Tibial nerve (tissue), 4 donors: ENCODE measurements around the gene ACTA1. TPM values are rescaled to one million over a fixed set of nuclear protein-coding genes. Genes with fewer than 3 reads are reported as not detected.
"Not testable (repeated sequence)": the region's sequence is repeated elsewhere in the genome, so short reads cannot be mapped to it uniquely, and the experiment has no call there.

ENCODE experiments used
- DNase-seq, 2 donors: peaks; one replicate each; pipeline ENCODE4 v3.0.0-alpha.2; 2019; ENCODE audit warnings: low spot score in 2 of 2
- H3K27ac ChIP-seq, 4 donors: fragments of 200-600 bp; sonication (generic) in 3 of 4; one replicate each; pipeline ENCODE4 v1.5.1; 2017 to 2019; ENCODE audit warnings: mild to moderate bottlenecking in 1 of 4
- H3K27me3 ChIP-seq, 2 donors: fragments of 200-600 bp; sonication (generic) in 1 of 2; one replicate each; pipeline versions ENCODE4 v1.5.1 to v1.6.0; 2017 to 2019
- H3K36me3 ChIP-seq, 3 donors: fragments of 200-600 bp; sonication (generic); one replicate each; pipeline ENCODE4 v1.5.1; 2018 to 2019
- H3K4me1 ChIP-seq, 4 donors: fragments of 200-600 bp; sonication (generic) in 3 of 4; one replicate each; pipeline ENCODE4 v1.5.1; 2017 to 2019
- H3K4me3 ChIP-seq, 4 donors: fragments of 200-600 bp; sonication (generic) in 3 of 4; one replicate each; pipeline ENCODE4 v1.5.1; 2017 to 2019; ENCODE audit warnings: mild to moderate bottlenecking in 1 of 4, moderate library complexity in 1 of 4
- H3K9me3 ChIP-seq, 4 donors: fragments of 200-600 bp; sonication (generic) in 3 of 4; one replicate each; pipeline ENCODE4 v1.5.1; 2017 to 2019
- EP300 ChIP-seq, 2 donors: sonication (generic); formaldehyde crosslinking; IDR thresholded peaks; one replicate each; pipeline ENCODE4 v1.6.1; 2017; ENCODE audit warnings: antibody characterized with exemption in 2 of 2, mild to moderate bottlenecking in 1 of 2
- POLR2A ChIP-seq, 2 donors: fragments of 450-650 bp; IDR thresholded peaks; one replicate each; pipeline ENCODE4 v1.6.1; 2017; ENCODE audit warnings: antibody characterized with exemption in 2 of 2, mild to moderate bottlenecking in 2 of 2, moderate library complexity in 2 of 2
- whole genome bisulfite sequencing, 2 donors: methylation state at CpG; one replicate each; pipeline ENCODE4 v1.1.5; 2018; 5-methylcytosine and 5-hydroxymethylcytosine counted together
- total RNA-seq, 4 donors: library from RNA; depleted of rRNA; stranded (reverse); fragments of >200 nt; gene quantifications; one replicate each; pipeline ENCODE4 v1.1.0, GENCODE V29; 2016
- TF ChIP-seq, protein P1 (sequence below), 5 experiments: fragments of 200-600 bp in 3 of 5; fragments of 450-650 bp in 2 of 5; sonication (generic) in 3 of 5; IDR thresholded peaks; one replicate each; pipeline ENCODE4 v1.5.1; 2016 to 2019; ENCODE audit warnings: antibody characterized with exemption in 5 of 5, mild to moderate bottlenecking in 3 of 5, moderate library complexity in 2 of 5

Gene ACTA1
- total RNA-seq, 4 donors from 2014 or later = 0.39 to 1.0 TPM; not detected in 2

DNA sequence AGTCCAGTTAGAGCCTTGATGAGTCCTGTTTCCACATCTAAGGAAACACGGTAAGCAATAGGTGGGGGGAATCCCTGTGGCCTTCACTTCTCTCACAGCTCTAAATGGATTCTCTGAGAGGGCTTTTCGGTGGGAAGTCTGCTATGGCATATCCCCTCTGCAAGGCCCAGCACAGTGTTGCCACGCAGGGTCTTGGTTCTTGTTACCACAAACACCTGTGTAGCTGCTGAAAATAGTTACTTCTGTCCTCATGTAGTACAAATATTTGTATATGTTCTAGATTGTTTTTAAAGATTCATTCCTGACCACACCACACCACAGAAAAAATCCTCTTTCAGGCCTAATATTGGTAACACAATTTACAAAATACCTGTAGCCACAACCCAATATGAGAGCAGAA lies 5.6 kb downstream of the ACTA1 start:
- WGBS, 2 donors = 70 to 77% methylated on average over 3 of the region's 3 CpGs
- peaks cover 0 to 15% (median 0%) of the 10 kb centered on the region in 4 donors for H3K9me3 ChIP-seq
- peaks cover 5 to 57% of the 10 kb centered on the region in 2 donors for H3K27me3 ChIP-seq
- H3K4me1 ChIP-seq = peaks cover 0 to 28% (median 19%) of the 10 kb centered on the region in 4 donors
- H3K4me3 ChIP-seq = no peak overlapping the region
- TF ChIP-seq, protein P1, sequence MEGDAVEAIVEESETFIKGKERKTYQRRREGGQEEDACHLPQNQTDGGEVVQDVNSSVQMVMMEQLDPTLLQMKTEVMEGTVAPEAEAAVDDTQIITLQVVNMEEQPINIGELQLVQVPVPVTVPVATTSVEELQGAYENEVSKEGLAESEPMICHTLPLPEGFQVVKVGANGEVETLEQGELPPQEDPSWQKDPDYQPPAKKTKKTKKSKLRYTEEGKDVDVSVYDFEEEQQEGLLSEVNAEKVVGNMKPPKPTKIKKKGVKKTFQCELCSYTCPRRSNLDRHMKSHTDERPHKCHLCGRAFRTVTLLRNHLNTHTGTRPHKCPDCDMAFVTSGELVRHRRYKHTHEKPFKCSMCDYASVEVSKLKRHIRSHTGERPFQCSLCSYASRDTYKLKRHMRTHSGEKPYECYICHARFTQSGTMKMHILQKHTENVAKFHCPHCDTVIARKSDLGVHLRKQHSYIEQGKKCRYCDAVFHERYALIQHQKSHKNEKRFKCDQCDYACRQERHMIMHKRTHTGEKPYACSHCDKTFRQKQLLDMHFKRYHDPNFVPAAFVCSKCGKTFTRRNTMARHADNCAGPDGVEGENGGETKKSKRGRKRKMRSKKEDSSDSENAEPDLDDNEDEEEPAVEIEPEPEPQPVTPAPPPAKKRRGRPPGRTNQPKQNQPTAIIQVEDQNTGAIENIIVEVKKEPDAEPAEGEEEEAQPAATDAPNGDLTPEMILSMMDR (IDR thresholded peaks at IDR 0.05) = no peak
- no peak for TF ChIP-seq POLR2A (IDR thresholded peaks at IDR 0.05)
- TF ChIP-seq EP300 (IDR thresholded peaks at IDR 0.05) = no peak
- no peak for DNase-seq
- no peaks in the 10 kb centered on the region for H3K36me3 ChIP-seq
- no peak overlapping the region for H3K27ac ChIP-seq

GRCh38 chr1:229427572-229427971 lies 6.3 kb downstream of the ACTA1 start:
- Histone ChIP-seq H3K27ac (no peak overlapping the region), H3K4me1 (peaks cover 0 to 22% (median 16%) of the 10 kb centered on the region in 4 donors), H3K9me3 (peaks cover 0 to 17% (median 0%) of the 10 kb centered on the region in 4 donors), H3K27me3 (peaks cover 5 to 50% of the 10 kb centered on the region in 2 donors), H3K4me3 (no peak overlapping the region), H3K36me3 (no peaks in the 10 kb centered on the region)
- TF ChIP-seq EP300 (IDR thresholded peaks at IDR 0.05) (no peak), POLR2A (IDR thresholded peaks at IDR 0.05) (no peak)
- 85% methylated on average over 3 of the region's 3 CpGs for WGBS, 2 donors
- no peak for DNase-seq

DNA sequence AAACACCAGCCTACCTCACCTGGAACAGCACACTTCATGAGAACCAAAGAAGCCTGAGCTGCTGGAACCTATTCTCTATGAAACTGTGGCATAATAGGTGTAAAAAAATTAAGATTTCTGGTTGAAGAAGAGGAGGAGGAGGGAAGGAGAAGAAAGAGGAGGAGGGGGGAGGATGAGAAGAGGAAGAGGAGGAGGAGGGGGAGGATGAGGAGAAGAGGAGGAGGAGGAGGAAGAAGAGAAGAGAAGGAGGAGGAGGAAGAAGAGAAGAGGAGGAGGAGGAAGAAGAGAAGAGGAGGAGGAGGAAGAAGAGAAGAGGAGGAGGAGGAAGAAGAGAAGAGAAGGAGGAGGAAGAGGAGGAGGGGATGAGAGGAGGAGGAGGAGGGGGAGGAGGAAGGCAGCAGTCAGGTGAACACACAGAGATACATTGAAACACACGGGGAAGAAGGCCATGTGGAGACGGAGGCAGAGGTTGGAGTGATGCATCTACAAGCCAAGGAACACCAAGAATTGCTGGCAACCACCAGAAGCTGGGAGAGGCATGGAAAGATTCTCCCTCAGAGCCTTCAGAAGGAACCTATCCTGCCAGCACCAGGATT lies 8.2 kb downstream of the ACTA1 start:
- no peak overlapping the region for H3K27ac ChIP-seq
- TF ChIP-seq, protein P1 (IDR thresholded peaks at IDR 0.05) = no peak
- TF ChIP-seq EP300 (IDR thresholded peaks at IDR 0.05) (no peak), POLR2A (IDR thresholded peaks at IDR 0.05) (no peak)
- peaks cover 0 to 17% (median 0%) of the 10 kb centered on the region in 4 donors for H3K9me3 ChIP-seq
- H3K27me3 ChIP-seq = peaks cover 3 to 34% of the 10 kb centered on the region in 2 donors
- 69 to 71% methylated on average over 2 of the region's 2 CpGs for WGBS, 2 donors
- DNase-seq = no peak
- H3K4me1 ChIP-seq = peaks cover 0 to 3% (median under 1%) of the 10 kb centered on the region in 4 donors
- H3K36me3 ChIP-seq = no peaks in the 10 kb centered on the region
- no peak overlapping the region for H3K4me3 ChIP-seq

- whole genome bisulfite sequencing, 2 donors = 82 to 83% methylated on average over 7 of the region's 7 CpGs
- no peak for DNase-seq
These were observed 13.1 kb downstream of the ACTA1 start for GRCh38 chr1:229420765-229421164.

GRCh38 chr1:229420224-229420623 lies 13.7 kb downstream of the ACTA1 start:
- TF ChIP-seq POLR2A (IDR thresholded peaks at IDR 0.05) (no peak), EP300 (IDR thresholded peaks at IDR 0.05) (no peak)
- TF ChIP-seq, protein P1 (IDR thresholded peaks at IDR 0.05) = no peak
- no peaks in the 10 kb centered on the region for H3K4me1 ChIP-seq
- no peak for DNase-seq
- peaks cover 0 to 17% (median 0%) of the 10 kb centered on the region in 4 donors for H3K9me3 ChIP-seq
- no peaks in the 10 kb centered on the region for H3K36me3 ChIP-seq
- H3K27me3 ChIP-seq = peaks cover 0 to 12% of the 10 kb centered on the region in 2 donors
- whole genome bisulfite sequencing, 2 donors = 88 to 92% methylated on average over 11 of the region's 11 CpGs
- no peak overlapping the region for H3K4me3 ChIP-seq
- H3K27ac ChIP-seq = no peak overlapping the region

More at GRCh38 chr1:229420765-229421164, 13.1 kb downstream of the ACTA1 start:
- Histone ChIP-seq H3K36me3 (no peaks in the 10 kb centered on the region), H3K9me3 (peaks cover 0 to 17% (median 0%) of the 10 kb centered on the region in 4 donors), H3K4me3 (no peak overlapping the region), H3K4me1 (no peaks in the 10 kb centered on the region), H3K27ac (no peak overlapping the region), H3K27me3 (peaks cover 0 to 13% of the 10 kb centered on the region in 2 donors)
- TF ChIP-seq, protein P1 (IDR thresholded peaks at IDR 0.05) = no peak
- no peak for TF ChIP-seq POLR2A (IDR thresholded peaks at IDR 0.05)
- TF ChIP-seq EP300 (IDR thresholded peaks at IDR 0.05) = no peak

DNA sequence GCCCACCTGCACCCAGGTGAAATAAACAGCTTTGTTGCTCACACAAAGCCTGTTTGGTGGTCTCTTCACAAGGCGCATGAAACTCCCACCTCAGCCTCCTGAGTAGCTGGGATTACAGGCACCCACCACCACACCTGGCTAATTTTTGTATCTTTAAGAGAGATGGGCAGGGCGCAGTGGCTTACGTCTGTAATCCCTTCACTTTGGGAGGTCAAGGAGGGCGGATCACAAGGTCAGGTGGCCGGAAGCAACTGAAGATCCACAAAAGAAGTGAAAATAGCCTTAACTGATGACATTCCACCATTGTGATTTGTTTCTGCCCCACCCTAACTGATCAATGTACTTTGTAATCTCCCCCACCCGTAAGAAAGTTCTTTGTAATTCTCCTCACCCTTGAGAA lies 15.3 kb downstream of the ACTA1 start:
- not testable (repeated sequence) for H3K9me3 ChIP-seq, DNase-seq, H3K36me3 ChIP-seq, H3K4me1 ChIP-seq, H3K27ac ChIP-seq, H3K4me3 ChIP-seq
- peaks cover 0 to 12% of the 10 kb centered on the region in 2 donors for H3K27me3 ChIP-seq
- WGBS, 2 donors = 67 to 73% methylated on average over 6 of the region's 6 CpGs

DNA sequence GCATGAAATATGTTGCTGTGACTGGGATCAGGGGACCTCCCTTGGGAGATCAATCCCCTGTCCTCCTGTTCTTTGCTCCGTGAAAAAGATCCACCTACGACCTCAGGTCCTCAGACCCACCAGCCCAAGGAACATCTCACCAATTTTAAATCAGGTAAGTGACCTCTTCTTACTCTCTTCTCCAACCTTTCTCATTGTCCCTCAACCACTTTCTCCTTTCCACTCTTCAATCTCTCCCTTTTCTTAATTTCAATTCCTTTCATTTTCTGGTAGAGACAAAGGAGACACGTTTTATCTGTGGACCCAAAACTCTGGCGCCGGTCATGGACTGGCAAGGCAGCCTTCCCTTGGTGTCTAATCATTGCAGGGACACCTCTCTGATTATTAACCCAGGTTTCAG lies 21.1 kb downstream of the ACTA1 start:
- peaks cover 0 to 25% of the 10 kb centered on the region in 2 donors for H3K27me3 ChIP-seq
- not testable (repeated sequence) for H3K9me3 ChIP-seq, H3K4me3 ChIP-seq, H3K36me3 ChIP-seq, H3K27ac ChIP-seq, DNase-seq
- 80 to 84% methylated on average over 5 of the region's 5 CpGs for WGBS, 2 donors
- H3K4me1 ChIP-seq = peaks cover 0 to 38% (median 18%) of the 10 kb centered on the region in 4 donors
